OCI-M1 (cell line): ENCODE measurements around the gene CENPE.

ENCODE experiments used
- DNase-seq: peaks from one replicate; lab custom pipeline; 2025; lab: John Stamatoyannopoulos, UW

Gene CENPE

GRCh38 chr4:103075435-103075893, 122.7 kb downstream of the CENPE start:
- peak; percentile 58 for DNase-seq

- DNase-seq: peak; percentile 13
These were observed 123.3 kb downstream of the CENPE start for GRCh38 chr4:103074744-103075434.

GRCh38 chr4:103073792-103074438, 124.2 kb downstream of the CENPE start:
- no peak for DNase-seq

GRCh38 chr4:103067841-103068547, 130.1 kb downstream of the CENPE start:
- DNase-seq: no peak

DNA sequence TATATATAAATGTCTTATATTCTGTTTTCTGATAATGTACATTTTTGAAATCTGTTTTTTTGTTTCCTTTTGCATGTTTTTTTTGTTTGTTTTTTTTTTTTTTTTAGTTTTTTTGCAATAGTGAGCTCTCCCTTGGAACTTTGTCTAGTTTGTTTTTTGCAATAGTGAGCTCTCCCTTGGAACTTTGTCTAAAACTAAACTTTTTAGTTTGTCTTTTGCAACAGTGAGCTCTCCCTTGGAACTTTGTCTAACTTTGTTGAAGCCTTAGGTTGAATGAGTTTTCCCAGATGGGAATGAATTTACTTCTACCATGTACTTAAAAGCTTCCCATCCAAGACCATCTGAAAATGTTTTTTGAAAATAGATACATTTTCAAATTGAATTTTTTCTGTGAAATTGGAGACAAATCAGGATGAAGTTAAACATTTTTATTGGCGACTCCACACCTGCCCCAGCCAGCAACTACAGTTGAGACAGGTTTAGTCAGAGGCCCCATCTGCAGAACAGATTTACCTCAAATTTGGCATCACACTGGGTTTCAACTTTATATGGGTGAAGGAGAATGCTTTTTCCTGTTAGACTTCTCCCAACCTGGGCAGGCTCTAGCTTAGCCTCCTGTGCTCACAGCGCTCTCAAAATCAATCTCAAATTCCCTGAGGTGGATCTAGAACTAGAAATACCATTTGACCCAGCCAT, 137.5 kb downstream of the CENPE start:
- DNase-seq: no peak
